NCI-H226 (cell line): Measurements from ENCODE around the gene AGL.
"Not testable (repeated sequence)": the region's sequence is repeated elsewhere in the genome, so short reads cannot be mapped to it uniquely, and the experiment has no call there.

Experiments used
- DNase-seq: peaks from one replicate; pipeline ENCODE4 v3.0.0-alpha.2; 2015

The AGL gene

DNA sequence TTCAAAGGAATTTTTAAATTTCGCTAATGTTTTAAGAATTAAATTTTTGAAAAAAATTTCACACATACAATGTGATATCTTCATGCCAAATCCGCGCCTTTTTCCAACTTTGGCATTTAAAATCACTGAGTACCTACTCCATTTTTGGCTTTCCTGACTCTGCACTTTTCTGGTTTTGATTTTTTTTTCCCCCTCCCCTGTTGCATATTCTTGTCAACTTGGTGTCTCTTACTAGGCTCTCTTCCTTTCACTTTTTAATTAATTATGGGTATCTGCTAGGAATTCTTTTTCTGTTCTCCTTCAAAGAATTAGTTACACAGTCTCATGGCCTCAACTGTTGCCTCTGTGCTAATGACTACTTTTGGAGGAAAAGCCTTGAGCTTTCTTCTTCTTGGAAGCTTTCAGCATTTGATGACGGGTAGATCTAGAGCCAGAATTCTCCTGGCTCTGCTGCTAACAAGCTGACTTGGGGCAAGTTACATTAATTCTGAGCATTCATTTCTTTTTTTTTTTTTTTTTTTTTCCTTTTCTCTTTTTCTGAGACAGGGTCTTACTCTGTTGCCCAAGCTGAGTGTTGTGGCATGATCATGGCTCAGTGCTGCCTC, 1.8 kb downstream of the AGL start:
- DNase-seq = no peak

DNA sequence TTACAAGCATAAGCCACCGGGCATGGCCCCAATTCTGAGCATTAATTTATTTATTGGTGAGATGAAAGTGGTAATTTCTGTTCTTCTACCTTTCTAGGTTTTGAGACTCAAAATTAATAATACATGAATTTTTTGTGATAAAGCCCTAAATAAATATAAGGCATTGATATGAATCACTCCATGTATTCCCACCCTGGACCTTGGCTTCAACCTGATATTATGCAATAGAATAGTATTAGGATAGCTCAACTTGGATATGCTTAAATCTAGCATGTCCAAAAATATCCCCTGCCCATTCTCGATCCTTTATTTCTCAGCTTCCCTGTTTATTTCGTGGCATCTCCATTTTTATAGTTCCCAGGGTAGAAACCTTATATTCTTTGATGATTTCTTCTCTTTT, 2.5 kb downstream of the AGL start:
- DNase-seq = no peak

DNA sequence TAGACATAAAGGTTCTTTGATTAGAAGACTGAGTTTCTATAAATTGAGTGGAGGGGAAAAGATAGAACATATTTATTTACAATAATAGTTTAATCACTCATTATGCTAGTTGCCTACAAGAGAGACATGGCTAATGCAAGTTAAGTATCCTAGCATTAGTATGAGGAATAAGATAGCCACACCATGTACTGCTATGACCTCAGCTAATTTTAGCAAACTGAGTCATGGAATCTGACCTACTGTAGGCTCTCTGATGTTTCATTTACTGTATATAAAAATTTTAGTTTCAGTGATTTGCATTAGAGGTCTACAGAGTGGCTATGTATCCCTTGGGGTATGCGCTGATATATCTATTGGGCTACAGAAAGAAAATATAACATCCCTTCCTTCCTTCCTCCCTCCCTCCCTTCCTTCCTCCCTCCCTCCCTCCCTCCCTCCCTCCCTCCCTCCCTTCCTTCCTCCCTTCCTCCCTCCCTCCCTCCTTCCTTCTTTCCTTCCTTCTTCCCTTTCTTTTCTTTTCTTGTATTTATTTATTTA, 5.8 kb downstream of the AGL start:
- DNase-seq = no peak

DNA sequence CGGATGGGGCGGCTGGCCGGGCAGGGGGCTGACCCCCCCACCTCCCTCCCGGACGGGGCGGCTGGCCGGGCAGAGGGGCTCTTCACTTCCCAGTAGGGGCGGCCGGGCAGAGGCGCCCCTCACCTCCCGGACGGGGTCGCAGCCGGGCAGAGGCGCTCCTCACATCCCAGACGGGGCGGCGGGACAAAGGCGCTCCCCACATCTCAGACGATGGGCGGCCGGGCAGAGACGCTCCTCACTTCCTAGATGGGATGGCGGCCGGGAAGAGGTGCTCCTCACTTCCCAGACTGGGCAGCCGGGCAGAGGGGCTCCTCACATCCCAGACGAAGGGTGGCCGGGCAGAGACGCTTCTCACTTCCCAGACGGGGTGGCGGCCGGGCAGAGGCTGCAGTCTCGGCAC, 6.9 kb downstream of the AGL start:
- not testable (repeated sequence) for DNase-seq

DNA sequence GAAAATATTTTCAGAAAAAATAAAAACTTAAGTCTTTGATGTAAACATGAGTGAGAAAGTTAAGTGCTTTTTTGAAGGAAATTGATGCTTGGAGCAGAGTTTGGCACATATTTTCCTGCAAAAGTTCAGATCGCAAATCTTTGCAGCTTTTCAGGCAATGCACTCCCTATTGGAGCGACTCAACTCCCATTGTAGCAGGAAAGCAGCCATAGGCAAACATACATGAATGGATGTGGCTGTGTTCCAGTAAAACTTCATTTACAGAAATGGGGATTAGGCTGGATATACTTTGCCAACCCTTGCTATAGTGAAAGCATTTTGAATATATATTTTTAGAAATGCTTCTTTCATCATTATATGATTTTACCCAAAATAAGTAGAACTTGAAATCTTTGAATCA, 8.1 kb downstream of the AGL start:
- DNase-seq = no peak

DNA sequence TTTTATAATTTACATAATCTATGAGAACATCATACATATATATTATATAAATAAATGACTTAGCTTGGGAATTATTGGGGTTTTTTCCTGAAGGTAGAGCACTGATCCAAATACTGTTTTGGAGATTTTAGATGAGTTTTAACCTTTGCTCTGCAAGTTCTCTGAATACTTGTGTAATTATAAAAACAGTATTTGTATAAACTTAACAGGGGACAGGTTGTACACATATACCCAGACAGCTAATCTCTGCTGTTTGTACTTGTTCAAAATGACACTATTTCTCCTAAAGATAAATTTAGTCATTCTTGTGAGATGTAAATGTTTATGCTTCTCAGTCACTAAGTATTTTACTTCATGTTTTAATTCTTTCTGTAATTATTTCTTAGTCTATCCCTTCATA, 8.7 kb downstream of the AGL start:
- no peak for DNase-seq

DNA sequence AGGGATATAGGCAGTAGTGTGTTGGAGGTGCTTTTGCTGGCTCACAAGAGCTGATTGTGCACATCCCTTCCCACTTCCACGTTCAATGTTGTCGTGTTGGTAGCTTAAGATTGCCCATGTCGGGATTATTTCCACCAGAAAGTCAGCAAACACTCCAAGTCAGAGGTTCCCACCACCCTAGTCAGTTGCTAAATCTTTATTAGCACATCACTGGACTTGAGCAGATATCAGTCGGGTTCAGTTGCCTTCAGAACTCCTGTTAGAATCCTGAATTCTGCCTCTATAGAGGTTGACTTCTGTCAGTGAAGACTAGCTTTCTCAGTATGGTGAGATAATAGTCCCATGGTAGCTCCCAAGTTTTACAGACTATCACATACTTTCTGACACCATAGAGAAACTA, 10.5 kb downstream of the AGL start:
- no peak for DNase-seq

DNA sequence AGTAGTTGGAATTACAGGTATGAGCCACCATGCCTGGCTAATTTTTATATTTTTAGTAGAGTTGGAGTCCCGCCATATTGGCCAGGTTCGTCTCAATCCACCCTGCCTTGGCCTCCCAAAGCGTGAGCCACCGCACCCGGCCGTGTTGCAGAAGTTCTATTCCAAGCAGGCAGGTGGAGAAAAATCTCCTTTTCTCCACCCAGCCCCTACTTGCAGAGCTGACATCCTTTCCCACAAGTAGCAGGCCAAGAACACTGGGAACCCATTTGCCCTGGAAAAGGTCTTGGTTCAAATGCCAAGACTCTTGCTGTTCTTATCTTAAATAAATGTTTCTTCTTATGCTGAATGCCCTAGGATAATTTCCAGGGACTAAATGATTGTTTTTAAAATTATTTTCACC, 17.5 kb downstream of the AGL start:
- no peak for DNase-seq

DNA sequence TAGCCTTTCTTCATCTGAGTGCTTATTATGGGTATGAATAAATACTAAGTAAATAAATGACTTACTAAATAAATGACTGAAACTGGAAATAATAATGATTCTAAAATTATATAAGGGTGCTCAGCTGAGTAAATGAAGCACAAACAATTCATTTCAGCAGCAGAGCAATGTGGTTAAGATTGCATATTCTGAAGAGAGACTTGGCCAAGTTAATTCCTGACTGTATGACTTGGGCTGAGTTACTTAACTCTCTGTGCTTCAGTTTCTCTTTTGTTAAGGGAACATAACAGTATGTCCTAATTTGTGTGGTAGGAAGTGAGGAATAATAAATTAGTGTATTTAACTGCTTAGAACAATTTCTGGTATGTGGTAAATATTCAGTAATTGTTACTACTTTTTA, 19.1 kb downstream of the AGL start:
- DNase-seq = no peak

DNA sequence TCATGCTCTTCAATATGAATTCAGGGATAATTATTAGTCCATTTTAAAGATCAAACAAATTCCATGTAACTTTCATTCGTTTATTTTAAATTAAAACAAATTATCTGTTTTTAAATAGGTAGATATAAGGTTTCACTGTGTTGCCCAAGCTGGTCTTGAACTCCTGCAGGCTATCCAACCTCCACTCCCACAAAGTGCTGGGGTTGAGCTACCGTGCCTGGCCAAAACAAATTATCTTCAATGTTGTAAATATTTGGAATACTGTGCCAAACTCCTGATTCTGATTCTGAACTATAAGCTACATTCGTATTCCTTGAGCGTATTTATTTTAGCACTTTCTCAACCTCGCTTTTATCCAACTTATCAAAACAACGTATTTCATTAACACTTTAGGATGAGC, 19.6 kb downstream of the AGL start:
- DNase-seq = no peak

DNA sequence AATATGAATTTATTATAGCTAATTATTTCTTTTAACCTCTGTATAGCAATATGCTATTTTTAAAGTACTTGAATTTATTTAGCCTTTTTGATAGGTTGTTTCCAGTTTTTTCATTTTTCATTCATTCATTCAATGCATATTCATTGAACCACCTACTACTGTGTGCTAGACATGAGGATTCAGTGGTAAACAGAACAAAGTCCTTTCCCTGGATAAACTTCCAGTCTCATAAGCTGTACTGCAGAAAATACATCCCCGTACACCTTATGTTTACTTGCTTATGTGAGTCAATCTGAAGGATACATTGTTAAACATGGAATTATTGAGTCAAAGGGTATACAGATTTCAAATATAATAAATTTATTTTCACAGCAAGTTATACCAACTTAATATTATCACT, 21.9 kb downstream of the AGL start:
- DNase-seq = no peak

DNA sequence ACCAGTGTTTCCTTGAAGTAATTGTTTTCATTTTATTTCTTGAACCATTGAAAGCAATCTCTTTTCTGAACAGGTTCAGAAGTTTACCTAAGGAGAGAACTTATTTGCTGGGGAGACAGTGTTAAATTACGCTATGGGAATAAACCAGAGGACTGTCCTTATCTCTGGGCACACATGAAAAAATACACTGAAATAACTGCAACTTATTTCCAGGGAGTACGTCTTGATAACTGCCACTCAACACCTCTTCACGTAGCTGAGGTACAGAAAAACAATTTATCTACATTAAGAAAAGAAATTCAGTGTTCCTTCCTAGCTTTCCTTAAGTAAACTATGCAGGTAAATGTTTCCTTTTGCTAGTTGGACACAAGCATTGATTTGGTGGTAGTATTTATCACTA, 27.4 kb downstream of the AGL start:
- DNase-seq = no peak

DNA sequence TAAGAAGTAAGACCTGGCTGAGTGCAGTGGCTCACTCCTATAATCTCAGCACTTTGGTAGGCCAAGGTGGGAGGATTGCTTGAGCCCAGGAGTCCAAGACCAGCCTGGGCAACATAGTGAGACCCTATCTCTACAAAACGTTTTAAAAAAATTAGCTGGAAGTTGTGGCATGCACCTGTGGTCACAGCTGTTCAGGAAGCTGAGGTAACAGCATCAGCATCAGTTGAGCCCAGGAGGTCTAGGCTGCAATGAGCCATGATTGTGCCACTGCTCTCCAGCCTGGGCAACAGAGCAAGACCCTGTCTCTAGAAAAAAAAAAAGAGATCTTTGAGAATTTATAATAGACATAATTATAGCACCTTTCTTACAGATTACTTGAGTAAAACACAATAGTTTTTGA, 36.0 kb downstream of the AGL start:
- no peak for DNase-seq

DNA sequence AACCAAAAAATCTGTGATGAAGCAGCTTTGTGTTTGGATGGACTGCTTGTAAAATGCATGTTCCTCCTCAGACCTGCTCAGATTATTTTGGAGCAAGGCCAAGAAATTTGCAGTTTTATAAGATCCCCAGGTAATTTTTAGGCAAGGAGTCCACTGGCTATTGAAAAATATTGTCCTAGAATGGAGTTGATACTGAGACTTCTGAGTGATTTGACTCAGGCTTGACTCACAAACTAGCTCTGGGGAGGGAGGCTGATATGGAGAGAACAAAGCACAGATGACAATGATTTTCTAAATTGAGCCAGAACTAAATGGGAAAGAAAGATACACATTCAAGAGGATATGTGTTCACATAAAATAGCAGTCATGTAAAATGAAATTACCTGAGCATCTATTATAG, 36.7 kb downstream of the AGL start:
- peak; percentile 24 for DNase-seq

DNA sequence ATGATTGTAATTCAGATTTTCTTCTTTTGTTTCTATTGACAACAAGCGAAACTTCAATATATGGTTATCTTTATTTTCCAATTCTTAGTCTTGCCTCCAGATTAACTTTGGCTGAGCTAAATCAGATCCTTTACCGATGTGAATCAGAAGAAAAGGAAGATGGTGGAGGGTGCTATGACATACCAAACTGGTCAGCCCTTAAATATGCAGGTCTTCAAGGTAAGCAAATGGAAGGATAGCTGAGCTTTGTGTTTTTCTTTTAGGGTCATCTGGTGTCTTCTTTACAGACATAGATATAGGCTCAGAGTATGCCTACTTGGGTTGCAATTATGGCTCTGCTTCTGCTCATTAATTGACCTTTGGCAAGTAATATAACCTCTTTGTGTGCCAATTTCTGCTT, 37.7 kb downstream of the AGL start:
- no peak for DNase-seq

DNA sequence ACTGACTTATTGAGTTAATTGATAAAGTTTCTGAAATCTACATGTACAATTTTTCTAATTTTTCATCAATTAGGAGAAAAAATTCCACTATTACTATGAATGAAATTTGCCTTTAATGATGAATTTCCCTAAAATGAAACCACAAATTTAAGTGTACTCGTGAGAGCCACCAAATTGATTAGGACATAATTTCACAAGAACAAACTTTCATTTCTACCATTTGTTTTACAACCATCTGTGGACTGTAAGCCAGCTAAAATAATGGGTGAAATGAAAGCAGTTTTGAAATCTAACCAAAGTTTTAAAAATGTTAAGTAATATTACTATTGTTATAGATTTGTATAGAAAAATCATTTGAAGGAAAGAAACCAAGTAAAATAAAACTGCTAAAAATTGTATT, 41.8 kb downstream of the AGL start:
- no peak for DNase-seq

DNA sequence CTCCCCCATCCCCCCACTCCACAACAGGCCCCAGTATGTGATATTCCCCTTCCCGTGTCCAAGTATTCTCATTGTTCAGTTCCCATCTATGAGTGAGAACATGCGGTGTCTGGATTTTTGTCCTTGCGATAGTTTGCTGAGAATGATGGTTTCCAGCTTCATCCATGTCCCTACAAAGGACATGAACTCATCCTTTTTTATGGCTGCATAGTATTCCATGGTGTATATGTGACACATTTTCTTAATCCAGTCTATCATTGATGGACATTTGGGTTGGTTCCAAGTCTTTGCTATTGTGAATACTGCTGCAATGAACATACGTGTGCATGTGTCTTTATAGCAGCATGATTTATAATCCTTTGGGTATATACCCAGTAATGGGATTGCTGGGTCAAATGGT, 53.1 kb downstream of the AGL start:
- DNase-seq = not testable (repeated sequence)

DNA sequence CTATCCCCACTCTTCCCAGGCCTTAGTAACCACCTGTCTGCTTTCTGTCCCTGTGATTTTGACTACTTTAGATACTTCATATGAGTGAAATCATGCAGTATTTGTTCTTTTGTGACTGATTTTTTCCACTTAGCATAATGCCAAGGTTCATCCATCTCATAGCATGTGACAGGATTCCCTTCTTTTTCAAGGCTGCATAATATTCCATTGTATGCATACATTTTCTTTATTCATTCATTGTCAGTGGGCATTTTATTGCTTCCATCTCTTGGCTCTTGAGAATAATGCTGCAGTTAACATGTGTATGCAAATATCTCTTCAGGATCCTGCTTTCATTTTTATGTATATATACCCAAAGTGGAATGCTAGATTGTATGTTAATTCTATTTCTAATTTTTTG, 56.4 kb downstream of the AGL start:
- DNase-seq = no peak

DNA sequence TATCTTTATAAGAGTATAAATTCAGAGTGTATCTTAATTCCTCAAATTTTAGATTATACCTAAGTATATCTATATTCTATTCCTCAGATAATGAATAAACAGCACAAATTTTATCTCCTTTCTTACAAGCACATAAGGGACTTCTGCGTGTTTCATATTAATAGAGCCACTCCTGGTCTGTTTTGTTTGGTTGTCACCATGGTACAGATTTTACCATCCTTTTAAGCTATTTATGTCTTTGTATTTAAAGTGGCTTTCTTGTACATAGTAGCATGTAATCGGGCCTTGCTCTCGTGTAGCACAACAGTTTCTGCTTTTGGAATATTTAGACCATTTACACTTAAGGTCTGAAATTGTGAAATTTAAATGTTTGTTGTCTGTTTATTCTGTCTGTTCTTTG, 67.1 kb downstream of the AGL start:
- DNase-seq = no peak

DNA sequence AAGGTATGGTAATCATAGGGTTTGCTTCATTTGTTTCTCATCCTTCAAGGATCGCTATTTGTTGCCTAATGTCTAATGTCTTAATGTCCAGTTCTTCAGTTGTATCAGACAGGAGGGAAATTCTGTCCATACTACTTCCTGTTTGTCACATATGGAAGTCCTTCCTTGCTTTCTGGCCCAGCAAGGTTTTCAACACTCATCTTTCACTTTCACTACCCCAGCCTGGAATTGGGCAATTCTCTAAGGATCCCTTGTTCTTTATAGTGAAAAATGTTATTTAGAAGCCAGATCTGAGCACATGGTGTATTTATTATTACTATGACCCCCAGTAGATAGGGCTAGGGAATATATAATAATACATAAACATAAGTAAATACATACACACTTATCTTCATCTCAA, 69.1 kb downstream of the AGL start:
- DNase-seq = no peak

DNA sequence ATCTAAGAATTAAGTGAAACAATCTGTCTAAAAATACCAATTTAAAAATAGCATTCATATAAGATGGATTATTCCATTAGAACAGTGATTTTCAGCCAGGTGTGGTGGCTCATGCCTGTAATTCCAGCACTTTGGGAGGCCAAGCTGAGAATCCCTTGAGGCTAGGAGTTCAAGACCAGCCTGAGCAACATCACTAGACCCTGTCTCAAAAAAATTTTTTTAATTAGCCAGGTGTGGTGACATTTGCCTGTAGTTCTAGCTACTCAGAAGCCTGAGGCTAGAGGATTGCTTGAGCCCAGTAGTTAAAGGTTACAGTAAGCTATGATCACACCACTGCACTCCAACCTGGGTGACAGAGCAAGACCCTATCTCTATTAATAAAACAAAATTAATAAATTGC, 84.6 kb downstream of the AGL start:
- no peak for DNase-seq

DNA sequence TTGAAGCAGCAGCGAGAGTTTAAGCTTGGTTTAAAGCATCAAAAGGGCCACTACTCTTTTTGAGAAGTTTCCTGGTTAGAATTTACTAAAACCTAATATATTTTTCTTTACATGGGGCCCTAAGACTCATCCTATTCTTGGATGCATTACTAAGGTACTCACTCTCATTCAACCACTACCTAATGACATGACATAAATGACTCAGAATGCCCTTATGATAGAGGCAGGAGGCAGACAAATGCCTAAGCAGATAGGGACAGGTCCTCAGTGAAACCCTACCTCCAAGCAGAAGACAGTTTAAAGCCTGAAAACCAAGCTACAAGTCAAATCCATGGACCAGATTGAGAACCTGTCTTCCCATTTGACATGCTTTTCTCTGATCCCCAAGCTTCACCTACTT, 85.4 kb downstream of the AGL start:
- no peak for DNase-seq

DNA sequence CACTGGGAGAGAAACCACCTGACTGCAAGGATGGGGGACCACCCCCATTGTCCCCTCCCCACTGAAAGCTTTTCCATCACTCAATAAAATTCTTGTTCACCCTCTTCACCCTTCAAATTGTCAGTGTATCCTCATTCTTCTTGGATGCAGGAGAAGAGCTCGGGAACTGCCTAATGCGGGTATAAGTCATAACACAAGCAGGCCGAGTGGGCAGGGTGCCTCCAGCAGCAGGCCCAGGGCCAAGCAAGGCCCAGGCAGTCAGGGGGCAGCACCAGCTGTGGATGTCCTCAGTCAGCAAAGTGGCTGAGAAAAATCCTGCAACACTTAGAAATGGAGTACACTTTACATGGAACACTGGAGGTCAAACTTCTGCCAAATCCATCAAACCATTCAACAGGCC, 85.9 kb downstream of the AGL start:
- no peak for DNase-seq

DNA sequence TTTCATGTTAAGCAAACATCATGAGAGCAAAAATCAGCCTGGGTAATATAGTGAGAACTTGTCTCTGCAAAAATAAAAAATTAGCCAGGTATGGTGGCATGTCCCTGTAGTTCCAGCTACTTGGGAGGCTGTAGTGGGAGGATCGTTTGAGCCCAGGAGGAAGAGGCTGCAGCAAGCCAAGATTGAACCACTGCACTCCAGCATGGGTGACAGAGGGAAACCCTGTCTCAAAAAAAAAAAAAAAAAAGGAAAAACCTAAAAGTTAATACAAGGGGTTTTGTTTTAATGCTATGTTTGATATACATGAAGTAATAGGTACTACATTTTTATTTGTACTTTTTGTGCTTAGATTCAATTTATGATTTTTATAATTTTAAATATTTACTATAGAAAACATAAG, 92.6 kb downstream of the AGL start:
- no peak for DNase-seq

DNA sequence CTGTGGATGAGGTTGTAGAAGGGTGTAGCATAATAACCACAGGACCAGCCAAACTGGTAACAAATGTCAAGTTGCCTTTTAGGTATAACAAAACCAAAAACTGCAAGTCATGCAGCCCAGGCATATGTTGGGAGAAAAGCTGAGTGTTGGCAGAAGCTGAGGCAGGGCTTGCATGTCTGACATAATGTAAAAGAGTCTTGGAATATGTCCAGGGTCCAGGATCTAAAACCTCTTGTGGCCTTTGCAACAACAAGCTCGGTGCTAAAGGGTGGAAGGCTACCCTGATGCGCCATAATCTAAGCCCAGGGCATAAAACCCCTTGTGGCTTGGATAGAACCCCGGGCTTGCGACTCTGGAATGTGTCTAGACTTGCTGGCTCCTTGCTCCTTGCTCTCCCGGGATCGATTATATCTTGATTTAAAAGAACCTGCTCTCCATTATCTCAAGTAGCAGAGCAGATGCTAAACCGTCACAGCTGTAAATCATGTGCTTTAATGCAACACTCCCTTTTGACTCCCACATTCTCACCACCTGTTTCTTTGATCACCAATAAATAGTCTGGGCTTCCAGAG, 93.1 kb downstream of the AGL start:
- DNase-seq = peak; percentile 2
